ENCODE results near the gene GFPT2.

Gene GFPT2

GRCh38 chr5:180289433-180289832 is 63.7 kb downstream of the GFPT2 start:
- no peak for DNase-seq (ENCODE audit: low read depth)
- H3K4me3 ChIP-seq (ENCODE audit: low read depth, low read length), result no peak overlapping the region
- no peak for TF ChIP-seq CTCF (conservative IDR thresholded peaks at IDR 0.05; ENCODE audit: low read depth, low read length)

GRCh38 chr5:180287868-180288267 is 65.3 kb downstream of the GFPT2 start:
- no peak for TF ChIP-seq CTCF (conservative IDR thresholded peaks at IDR 0.05; ENCODE audit: low read depth, low read length)
- no peak overlapping the region for H3K4me3 ChIP-seq (ENCODE audit: low read depth, low read length)
- DNase-seq (ENCODE audit: low read depth), result no peak

- no peak for DNase-seq (ENCODE audit: low read depth)
- H3K4me3 ChIP-seq (ENCODE audit: low read depth, low read length), result no peak overlapping the region
- TF ChIP-seq CTCF (conservative IDR thresholded peaks at IDR 0.05; ENCODE audit: low read depth, low read length), result no peak
Measured at GRCh38 chr5:180287404-180287803, 65.7 kb downstream of the GFPT2 start.

GRCh38 chr5:180284149-180284548 is 69.0 kb downstream of the GFPT2 start:
- no peak for TF ChIP-seq CTCF (conservative IDR thresholded peaks at IDR 0.05; ENCODE audit: low read depth, low read length)
- no peak overlapping the region for H3K4me3 ChIP-seq (ENCODE audit: low read depth, low read length)
- DNase-seq (ENCODE audit: low read depth), result no peak

- peak; percentile 16 for DNase-seq (ENCODE audit: low read depth)
- TF ChIP-seq CTCF (conservative IDR thresholded peaks at IDR 0.05; ENCODE audit: low read depth, low read length), result no peak
- H3K4me3 ChIP-seq (ENCODE audit: low read depth, low read length), result no peak overlapping the region
Measured at GRCh38 chr5:180283026-180283615, 70.0 kb downstream of the GFPT2 start.

- TF ChIP-seq CTCF (conservative IDR thresholded peaks at IDR 0.05; ENCODE audit: low read depth, low read length), result no peak
- DNase-seq (ENCODE audit: low read depth), result no peak
- H3K4me3 ChIP-seq (ENCODE audit: low read depth, low read length), result no peak overlapping the region
Measured at GRCh38 chr5:180282281-180282680, 70.9 kb downstream of the GFPT2 start.

GRCh38 chr5:180281706-180282105 is 71.4 kb downstream of the GFPT2 start:
- DNase-seq (ENCODE audit: low read depth), result no peak
- no peak for TF ChIP-seq CTCF (conservative IDR thresholded peaks at IDR 0.05; ENCODE audit: low read depth, low read length)
- no peak overlapping the region for H3K4me3 ChIP-seq (ENCODE audit: low read depth, low read length)
